NCI-H1417 treated with DMSO at 0.1 percent for 48 hours (cell line): ENCODE measurements around the gene CYTH3.
"Not testable (repeated sequence)": the region's sequence is repeated elsewhere in the genome, so short reads cannot be mapped to it uniquely, and the experiment has no call there.

Experiments used
- DNase-seq: peaks from one replicate; lab custom pipeline; 2025; lab: John Stamatoyannopoulos, UW

CYTH3 gene, protein sequence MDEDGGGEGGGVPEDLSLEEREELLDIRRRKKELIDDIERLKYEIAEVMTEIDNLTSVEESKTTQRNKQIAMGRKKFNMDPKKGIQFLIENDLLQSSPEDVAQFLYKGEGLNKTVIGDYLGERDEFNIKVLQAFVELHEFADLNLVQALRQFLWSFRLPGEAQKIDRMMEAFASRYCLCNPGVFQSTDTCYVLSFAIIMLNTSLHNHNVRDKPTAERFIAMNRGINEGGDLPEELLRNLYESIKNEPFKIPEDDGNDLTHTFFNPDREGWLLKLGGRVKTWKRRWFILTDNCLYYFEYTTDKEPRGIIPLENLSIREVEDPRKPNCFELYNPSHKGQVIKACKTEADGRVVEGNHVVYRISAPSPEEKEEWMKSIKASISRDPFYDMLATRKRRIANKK

DNA sequence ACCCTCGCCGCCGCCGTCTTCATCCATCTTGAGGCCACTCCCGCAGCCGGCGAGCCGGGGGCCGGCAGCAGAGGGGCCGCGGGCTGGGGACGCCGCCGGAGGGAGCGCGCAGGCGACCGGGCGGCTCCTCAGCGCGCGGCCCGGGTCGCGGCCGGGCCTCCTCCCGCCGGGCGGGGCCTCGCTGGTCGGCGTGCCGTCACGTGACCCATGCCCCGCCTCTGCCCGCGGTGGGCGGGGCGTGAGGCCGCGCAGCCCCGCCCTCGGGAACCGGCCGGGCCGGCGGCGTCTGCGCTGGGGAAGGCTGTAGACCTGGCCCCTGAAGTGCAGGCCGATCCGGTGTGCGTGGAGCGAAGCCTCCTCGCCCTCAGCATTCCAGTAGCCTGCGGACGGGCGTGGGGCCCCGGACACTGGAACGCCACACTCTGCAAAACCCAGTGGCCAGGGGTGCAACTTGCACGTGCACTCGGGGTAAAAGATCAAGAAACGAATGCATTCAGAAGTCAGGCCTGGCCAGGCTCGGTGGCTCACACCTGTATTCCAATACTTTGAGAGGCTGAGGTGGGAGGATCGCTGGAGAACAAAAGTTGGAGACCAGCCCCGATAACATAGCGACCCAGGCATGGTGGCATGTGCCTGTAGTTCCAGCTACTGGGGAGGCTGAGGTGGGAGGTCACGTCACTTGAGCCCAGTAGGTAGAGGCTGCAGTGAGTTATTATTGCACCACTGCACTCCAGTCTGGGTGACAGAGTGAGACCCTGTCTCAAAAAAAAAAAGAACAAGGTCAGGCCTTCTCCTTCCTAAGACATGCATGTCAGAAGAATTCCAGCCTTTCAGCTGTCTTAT lies at the start of gene CYTH3:
TSS of gene CYTH3 (minus strand) at position 144 of the 843 bp plus-strand sequence. CDS start at position 27, 117 bp downstream.
- no peak for DNase-seq

DNA sequence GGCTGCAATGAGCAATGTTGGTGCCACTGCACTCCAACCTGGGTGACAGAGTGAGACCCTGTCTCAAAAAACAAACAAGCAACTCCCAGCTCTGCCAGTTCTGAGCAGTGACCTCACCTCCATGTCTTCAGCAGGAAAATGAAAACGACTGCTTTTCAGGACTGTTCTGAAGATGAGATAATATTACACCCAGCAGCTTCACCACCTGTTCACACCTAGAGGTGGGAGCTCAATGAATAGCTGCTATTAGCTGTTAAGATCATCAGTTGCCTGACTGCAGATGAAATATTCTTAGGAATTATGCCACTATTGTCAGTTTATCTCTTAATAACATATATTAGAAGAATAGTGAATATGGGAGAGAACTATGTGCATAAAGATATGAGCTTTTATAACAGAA lies 48.4 kb upstream of the CYTH3 start:
- no peak for DNase-seq

DNA sequence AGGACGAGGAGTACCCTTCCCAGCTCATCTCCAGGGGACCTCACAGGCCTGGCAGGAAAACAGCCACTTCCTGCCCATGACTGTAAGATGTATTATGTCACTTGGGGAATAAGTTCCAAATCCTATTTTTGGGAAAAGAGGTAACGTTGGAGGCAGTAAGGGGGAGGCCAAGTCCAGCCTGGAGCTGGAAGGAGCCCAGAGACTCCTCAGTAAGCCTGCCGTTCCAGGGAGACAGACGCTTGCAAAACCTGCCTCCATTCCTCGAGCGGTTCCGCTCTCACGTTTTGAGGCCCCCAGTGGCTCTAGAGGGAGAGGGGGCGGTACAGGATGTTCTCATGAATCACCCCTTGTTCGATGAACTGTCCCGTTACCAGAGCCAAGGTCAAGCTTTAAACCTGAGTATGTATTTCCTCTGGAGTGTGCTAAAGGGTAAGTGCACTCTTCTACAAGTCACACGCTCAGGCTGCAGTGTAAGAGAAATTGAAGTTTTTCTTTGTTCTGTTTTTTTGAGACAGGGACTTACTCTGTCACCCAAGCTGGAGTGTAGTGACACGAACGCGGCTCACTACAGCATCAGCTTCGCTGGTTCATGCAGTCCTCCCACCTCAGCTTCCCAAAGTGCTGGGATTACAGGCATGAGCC lies 45.5 kb upstream of the CYTH3 start:
- no peak for DNase-seq

DNA sequence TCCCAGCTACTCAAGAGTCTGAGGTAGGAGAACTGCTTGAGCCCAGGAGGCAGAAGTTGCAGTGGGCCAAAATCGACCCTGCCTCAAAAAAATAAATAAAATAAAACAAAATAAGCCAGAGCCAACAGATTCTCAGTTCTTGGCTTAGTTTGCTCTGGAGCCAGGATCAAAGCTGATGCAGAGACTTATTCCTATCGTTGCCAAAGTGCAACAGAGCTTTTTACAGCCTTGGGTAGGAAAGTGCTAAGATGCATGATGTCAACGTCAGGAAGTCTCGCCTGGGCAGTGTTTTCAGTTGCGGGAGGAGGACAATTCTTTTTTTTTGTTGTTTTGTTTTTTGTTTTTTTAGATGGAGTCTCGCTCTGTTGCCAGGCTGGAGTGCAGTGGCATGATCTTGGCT lies 43.8 kb upstream of the CYTH3 start:
- no peak for DNase-seq

DNA sequence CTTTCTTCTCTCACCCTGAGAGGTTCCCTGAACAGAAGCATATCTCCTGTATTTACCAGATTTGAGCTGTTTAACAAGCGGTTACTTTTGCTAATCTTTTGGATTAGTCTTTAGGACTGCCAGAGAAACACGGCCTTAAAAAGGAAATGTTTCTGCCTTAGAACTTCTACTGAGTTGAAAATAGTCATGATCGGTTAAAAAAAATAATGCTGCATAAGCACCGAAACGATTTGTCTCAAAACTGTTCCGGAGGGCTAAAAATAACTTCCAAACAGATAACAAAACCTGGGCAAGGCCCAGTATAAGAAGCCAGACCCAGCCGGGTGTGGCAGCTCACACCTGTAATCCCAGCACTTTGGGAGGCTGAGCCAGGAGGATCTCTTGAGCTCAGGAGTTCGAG lies 43.3 kb upstream of the CYTH3 start:
- no peak for DNase-seq

DNA sequence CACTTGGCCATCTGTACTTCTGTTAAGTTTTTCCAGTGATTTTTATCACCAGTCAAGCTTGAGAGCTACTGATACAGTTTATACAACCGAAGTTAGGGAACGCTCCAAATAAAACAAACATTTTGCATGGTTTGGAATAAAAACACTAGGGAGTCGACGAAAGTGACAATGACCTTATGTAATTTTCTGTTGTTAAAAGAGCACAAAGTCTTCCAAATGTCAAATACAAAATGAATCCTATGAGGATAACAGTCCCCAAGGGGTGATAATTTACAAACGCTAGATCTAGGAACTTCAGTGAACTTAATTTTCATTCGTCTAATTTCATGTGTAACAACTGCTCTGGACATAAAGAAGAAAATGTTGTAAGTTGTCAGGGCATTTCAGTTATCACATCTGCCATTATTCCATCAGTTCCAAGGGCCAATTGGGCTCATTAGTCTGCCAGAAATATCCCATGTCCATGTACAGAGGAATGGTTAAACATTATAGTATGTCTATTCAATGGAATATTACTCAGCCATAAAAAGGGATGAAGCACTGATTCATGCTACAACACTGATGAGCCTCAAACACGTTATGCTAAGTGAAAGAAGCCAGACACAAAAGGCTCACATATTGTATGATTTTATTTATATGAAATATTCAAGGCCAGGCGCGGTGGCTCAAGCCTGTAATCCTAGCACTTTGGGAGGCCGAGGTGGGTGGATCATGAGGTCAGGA lies 38.0 kb upstream of the CYTH3 start:
- DNase-seq = no peak

DNA sequence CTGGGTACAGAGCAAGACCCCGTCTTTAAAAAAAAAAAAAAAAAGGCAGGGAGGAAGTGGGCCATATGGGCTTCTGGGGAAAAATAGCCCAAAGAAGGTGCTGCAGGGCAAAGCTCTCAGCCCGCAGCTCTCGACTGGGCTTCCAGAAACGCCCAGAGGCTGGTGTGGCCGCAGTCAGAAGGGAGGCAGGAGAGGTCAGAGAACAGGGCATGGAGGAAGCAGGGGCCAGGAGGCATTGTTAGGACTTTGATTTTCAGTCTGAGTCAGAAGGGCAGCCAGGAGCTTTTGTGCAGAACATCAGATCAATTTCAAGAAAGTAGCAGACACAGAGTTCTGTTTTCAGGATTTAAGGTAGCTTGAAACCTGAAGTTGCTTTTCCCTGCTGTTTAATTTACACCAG lies 35.3 kb upstream of the CYTH3 start:
- no peak for DNase-seq

DNA sequence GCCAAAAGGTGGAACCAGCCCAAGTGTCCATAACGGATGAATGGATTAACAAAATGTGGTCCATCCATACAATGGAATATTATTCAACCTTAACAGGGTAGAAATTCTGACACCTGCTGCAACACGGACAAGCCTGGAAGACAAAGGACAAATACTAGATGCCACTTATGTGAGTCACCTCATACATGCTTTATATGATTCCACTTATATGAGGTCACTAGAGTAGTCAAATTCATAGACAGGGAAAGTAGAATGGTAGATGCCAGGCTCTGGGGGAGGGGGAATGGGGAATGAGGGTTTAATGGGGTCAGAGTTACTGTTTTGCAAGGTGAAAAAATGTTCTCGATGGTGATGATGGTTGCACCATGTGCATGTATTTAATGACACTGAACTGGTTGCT lies 34.0 kb upstream of the CYTH3 start:
- DNase-seq = no peak

DNA sequence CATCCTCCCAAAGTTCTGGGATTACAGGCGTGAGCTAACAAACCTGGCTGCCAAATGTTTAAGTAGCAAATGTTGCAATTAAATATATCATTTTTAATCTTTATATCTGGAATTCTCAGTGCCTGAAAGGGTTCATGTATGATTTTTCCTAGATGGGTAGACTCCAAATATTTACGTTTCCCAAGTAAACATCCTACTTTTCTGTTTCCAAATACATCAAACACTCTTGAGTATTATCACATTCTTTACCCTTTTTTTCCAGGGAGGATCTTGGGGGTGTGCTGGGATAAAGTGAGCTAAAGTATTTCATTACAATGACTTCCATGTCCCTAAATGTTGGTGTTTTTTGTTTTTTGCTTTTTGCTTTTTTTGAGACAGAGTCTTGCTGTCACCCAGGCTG lies 32.9 kb upstream of the CYTH3 start:
- no peak for DNase-seq

DNA sequence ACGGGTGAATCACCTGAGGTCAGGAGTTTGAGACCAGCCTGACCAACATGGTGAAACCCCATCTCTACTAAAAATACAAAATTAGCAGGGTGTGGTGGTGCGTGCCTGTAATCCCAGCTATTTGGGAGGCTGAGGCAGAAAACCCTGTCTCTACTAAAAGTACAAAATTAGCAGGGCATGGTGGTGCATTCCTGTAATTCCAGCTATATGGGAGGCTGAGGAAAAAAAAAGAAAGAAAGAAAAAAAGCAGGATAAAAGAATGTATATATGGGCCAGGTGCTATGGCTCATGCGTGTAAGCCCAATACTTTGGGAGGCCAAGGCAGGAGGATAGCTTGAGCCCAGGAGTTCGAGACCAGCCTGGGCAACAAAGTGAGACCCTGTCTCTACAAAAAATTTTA lies 29.0 kb upstream of the CYTH3 start:
- not testable (repeated sequence) for DNase-seq

DNA sequence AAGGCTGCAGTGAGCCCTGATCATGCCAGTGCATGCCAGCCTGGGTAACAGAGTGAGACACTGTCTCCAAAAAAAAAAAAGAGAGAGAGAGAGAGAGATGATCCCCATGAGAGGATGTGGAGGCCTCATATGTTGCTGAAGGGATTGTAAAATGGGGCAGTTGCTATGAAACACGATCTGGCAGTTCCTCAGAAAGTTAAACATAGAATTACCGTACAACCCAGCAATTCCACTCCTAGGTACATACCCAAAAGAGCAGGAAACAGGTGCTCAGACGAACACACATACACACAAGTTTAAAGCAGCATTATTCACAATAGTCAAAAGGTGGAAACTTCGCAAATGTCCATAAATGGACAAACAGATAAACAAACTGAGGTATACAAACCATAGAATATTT lies 27.4 kb upstream of the CYTH3 start:
- DNase-seq = no peak

DNA sequence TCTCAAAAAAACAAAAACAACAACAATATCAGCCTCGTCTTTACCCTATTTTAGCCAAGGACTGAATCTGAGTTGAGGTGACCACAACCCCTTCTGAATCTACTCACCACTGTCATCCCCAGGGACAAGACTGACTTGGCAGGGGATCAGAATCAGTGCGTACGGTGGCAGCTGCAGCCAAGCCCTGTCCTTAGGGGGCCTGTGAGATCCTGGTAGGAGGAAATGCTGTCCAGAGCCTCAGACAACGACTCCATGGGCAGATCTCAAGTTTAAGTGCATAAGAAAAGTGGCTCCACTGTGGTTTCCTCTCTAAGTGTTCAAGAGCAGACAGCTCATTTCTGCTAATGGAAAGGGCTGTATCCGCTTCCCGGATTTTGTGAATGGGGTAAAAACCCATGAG lies 22.4 kb upstream of the CYTH3 start:
- DNase-seq = no peak

DNA sequence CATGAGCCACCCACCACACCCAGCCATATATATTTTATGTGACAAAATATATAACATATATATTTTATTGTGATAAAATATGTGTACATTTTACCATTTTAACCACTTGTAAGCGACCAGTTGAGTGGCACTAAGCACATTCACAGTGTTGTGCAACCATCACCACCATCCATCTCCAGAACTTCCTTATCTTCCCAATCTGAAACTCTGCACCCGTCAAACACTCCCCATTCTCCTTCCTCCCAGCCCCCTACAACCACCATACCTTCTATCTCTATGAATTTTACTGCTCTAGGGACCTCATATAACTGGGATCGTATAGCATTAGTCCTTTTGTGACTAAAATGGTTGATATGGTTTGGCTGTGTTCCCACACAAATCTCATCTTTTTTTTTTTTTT lies 20.8 kb upstream of the CYTH3 start:
- DNase-seq = no peak

DNA sequence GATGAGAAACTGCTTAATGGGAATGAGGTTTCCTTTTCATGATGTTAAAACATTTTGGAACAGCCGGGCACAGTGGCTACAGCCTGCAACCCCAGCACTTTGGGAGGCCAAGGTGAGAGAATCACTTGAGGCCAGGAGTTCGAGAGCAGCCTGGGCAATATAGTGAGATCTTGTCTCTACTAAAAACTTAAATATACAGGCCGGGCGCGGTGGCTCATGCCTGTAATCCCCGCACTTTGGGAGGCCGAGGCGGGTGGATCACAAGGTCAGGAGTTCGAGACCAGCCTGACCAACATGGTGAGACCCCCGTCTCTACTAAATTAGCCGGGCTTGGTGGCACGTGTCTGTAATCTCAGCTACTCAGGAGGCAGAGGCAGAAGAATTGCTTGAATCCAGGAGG lies 19.5 kb upstream of the CYTH3 start:
- DNase-seq = not testable (repeated sequence)

DNA sequence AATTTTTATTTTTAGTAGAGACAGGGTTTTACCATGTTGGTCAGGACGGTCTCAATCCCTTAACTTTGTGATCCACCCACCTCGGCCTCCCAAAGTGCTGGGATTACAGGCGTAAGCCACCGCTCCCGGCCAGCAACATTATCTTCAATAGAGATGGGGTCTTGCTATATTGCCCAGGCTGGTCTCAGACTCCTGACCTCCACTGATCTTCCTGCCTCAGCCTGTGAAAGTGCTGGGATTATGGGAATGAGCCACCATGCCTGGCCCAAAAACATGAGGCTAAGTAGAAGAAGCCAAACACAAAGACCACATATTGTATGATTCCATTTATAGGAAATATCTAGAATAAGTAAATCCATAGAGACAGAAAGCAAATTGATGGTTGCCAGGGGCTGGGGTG lies 19.1 kb upstream of the CYTH3 start:
- no peak for DNase-seq

DNA sequence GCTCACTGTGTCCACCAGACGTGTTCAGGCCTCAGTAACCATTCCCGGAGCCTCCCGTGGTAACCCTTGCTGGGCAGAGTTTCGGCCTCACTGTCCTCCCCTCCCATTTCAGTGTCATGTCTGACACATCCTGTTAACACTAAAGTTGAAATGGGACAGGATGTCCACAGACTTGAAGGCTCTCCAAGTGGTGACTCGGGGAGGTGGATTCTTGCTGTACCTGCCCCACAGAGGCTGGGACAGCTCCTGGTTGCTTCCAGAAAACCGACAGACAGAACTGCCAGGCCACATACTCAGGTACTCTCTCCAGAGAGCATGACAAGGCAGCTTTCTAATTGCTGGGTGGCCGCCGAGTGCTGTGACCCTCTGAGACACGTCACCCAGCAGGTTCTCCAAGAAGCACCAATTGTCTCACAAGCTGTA lies 17.9 kb upstream of the CYTH3 start:
- DNase-seq = no peak

DNA sequence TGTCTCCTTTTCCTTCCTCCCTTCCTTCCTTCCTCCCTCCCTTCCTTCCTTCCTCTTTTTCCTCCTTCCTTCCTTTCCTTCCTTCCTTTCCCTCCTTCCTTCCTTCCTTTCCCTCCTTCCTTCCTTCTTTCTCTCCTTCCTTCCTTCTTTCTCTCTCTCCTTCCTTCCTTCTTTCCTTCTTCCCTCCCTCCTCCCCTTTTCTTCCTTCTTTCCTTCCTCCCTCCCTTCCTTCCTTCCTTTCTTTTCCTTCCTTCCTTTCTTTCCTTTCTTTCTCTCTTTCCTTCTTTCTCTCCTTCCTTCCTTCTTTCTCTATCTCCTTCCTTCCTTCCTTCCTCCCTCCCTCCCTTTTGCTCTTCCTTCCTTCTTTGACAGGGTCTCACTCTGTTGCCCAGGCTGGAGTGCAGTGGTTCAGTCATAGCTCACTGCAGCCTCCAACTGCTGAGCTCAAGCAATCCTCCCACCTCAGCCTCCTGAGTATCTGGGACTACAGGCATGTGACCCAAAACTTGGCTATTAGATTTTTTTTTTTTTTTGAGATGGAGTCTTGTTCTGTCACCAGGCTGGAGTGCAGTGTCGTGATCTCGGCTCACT lies 15.9 kb upstream of the CYTH3 start:
- no peak for DNase-seq

DNA sequence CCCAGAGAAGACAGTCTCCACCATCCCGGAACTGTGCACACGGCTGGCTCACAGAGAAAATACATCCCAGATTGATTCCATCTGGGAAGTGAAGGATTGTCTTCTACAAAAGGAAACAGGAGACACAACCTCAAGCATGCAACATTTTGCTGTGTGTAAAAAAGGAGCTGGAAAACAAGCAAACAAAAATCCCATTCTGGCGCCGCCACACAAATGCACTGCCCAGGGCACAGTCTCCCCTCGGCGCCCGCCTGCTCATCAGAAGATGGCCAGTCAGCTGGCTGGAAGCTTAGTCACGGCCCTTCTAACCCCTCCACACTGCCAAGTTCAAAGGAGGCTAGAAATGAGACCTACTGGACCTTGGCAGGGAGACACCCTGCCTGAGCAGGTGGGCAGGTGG lies 14.1 kb upstream of the CYTH3 start:
- no peak for DNase-seq

DNA sequence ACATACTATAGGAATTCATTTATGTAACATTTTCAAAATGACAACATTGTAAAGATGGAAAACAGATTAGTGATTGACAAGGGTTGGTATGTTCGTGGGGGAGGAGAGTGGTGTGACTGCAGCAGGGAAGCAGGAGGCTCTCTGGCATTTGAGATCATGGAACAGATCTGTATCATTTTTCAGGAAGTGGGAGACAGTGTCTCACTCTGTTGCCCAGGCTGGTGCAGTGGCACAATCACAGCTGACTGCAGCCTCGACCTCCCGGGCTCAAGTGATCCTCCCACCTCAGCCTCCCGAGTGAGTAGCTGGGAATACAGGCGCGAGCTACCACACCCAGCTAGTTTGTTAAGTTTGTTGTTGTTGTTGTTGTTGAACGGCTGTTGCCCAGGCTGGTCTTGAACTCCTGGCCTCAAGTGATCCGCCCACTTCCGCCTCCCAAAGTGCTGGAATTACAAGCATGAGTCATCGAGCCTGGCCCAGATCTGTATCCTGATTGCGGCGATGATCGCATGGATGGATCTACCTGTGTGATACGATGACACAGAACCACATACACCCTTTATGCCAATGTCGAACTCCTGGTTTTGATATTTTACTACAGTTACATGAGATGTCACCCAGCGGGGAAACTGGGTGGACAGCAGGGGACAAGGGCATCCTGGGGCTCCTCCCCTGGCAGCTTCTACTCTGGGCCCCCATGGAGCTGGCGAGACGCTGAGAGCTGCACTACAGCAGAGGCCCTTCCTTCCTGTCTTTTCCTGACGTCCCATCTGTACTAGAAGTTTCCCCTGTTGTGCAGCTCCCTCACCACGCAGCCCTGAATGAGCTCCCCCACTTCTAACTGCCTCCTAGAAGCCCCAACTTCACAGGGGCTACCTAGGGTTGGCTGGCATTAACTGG lies 12.3 kb upstream of the CYTH3 start:
- no peak for DNase-seq

DNA sequence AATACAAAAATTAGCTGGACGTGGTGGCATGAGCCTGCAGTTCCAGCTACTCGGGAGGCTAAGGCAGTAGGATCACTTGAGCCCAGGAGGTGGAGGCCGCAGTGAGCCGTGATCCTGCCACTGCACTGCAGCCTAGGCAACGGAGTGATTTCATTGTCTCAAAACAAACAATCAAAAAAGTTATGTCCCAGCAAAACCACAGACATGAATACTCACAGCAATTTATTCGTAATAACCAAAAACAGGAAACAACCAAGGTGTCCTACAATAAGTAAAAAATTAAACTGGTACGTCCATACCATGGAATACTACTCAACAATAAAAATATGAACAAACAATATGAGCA lies 11.6 kb upstream of the CYTH3 start:
- no peak for DNase-seq
